ENCODE results near the gene SETD7. TPM values are rescaled to one million over a fixed set of nuclear protein-coding genes. Genes with fewer than 3 reads are reported as not detected.
A peak's percentile ranks its signal among the peaks of the same experiment; 100 is the strongest.

The SETD7 gene
- total RNA-seq, 1 experiment from 2014 or later = 41.6 TPM

DNA sequence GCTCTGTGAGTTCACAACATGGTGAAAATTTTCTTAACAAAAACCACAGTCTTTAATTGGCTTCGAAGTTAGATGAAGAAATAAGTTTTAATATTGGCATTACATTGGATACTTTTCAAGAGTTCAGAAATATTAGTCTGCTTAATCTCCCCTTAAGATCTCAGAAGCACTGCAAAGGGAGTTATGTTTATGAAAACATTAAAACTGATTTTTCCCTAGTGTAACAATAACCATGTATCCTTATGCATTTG lies 1.5 kb downstream of the SETD7 start:
- Histone ChIP-seq H3K4me1 (ENCODE audit: control insufficient read depth in 1 of 2, insufficient read depth in 2 of 2, low read length in 2 of 2) (peaks cover 12 to 25% of the 10 kb centered on the region in 2 experiments; a peak in 3 of 4 replicates), H3K79me2 (ENCODE audit: insufficient read depth, low read length) (peaks cover 56% of the 10 kb centered on the region), H3K9me2 (ENCODE audit: insufficient read depth) (no peaks in the 10 kb centered on the region), H3K9me3 (ENCODE audit: control insufficient read depth in 1 of 2, insufficient read depth in 1 of 2, low read depth in 1 of 2, low read length in 2 of 2) (no peaks in the 10 kb centered on the region), H4K20me1 (ENCODE audit: insufficient read depth) (peaks cover 3% of the 10 kb centered on the region; the same call in 1 of the 2 replicates), H3K36me3 (ENCODE audit: control insufficient read depth in 1 of 2, insufficient read depth in 2 of 2, low read length in 2 of 2) (no peaks in the 10 kb centered on the region), H3K4me2 (ENCODE audit: low read length) (peak overlapping the region; percentile 97), H3K27me3 (ENCODE audit: insufficient read depth, low read length) (no peaks in the 10 kb centered on the region; the same call in 1 of the 2 replicates), H2AFZ (ENCODE audit: low read depth, low read length, poor library complexity, severe bottlenecking) (no peak overlapping the region), H3K4me3 (replicated peaks in 1 of 2; ENCODE audit: low read depth in 1 of 2, low read length in 2 of 2) (peak overlapping the region; percentile 72 to 75), H3K9ac (ENCODE audit: low read length) (peak overlapping the region; percentile 87), H3K27ac (ENCODE audit: low read depth, low read length) (no peak overlapping the region)
- CTCF ChIA-PET = no interaction called here
- RAD21 ChIA-PET (ENCODE audit: low non-redundant PET in 1 of 2, low total read pairs in 2 of 2, uncharacterized antibody in 2 of 2, unreplicated experiment in 2 of 2) = no interaction called here
- POLR2A ChIA-PET = no interaction called here
- DNase-seq (ENCODE audit: low read depth, low spot score) (no peak), ATAC-seq (no peak)
- TSS peak; percentile 57 for BruUV-seq (replicated peaks)
- TF ChIP-seq YY1 (IDR thresholded peaks at IDR 0.05; ENCODE audit: extremely low read depth, insufficient replicate concordance, low read depth, low read length) = no peak
- TF ChIP-seq POLR2A (IDR thresholded peaks at IDR 0.05; ENCODE audit: borderline replicate concordance, extremely low read depth, insufficient read depth, insufficient read length) = no peak
- TF ChIP-seq, protein P1, sequence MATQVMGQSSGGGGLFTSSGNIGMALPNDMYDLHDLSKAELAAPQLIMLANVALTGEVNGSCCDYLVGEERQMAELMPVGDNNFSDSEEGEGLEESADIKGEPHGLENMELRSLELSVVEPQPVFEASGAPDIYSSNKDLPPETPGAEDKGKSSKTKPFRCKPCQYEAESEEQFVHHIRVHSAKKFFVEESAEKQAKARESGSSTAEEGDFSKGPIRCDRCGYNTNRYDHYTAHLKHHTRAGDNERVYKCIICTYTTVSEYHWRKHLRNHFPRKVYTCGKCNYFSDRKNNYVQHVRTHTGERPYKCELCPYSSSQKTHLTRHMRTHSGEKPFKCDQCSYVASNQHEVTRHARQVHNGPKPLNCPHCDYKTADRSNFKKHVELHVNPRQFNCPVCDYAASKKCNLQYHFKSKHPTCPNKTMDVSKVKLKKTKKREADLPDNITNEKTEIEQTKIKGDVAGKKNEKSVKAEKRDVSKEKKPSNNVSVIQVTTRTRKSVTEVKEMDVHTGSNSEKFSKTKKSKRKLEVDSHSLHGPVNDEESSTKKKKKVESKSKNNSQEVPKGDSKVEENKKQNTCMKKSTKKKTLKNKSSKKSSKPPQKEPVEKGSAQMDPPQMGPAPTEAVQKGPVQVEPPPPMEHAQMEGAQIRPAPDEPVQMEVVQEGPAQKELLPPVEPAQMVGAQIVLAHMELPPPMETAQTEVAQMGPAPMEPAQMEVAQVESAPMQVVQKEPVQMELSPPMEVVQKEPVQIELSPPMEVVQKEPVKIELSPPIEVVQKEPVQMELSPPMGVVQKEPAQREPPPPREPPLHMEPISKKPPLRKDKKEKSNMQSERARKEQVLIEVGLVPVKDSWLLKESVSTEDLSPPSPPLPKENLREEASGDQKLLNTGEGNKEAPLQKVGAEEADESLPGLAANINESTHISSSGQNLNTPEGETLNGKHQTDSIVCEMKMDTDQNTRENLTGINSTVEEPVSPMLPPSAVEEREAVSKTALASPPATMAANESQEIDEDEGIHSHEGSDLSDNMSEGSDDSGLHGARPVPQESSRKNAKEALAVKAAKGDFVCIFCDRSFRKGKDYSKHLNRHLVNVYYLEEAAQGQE (IDR thresholded peaks at IDR 0.05; ENCODE audit: low read depth) = no peak
- TF ChIP-seq RAD21 (IDR thresholded peaks at IDR 0.05; ENCODE audit: low read depth) = no peak
- TF ChIP-seq FOSL1 (IDR thresholded peaks at IDR 0.05; ENCODE audit: low read depth) = no peak
- intact Hi-C loops (cut with micrococcal nuclease) = no loop called here

Data from HCT116 (cell line).